Stimulated activated CD8-positive, alpha-beta memory T cell treated with anti-CD3 and anti-CD28 coated beads, Interleukin-7, amount 100 ng/mL, for 1 hour (primary cell): ENCODE measurements around the gene SNPH.

Experiments used
- DNase-seq, 2 donors: peaks; one replicate each; pipeline ENCODE4 v3.0.0-alpha.2; 2020; ENCODE audit warnings: low read depth in 2 of 2

SNPH gene

GRCh38 chr20:1264727-1265126 lies 1.4 kb upstream of the SNPH start:
- no peak for DNase-seq

GRCh38 chr20:1265226-1265915 lies 723 bp upstream of the SNPH start:
- DNase-seq, result no peak

- no peak for DNase-seq
Observed at GRCh38 chr20:1265916-1266166, 253 bp upstream of the SNPH start.

- no peak for DNase-seq
Observed at GRCh38 chr20:1267161-1267560, 1.1 kb downstream of the SNPH start.

GRCh38 chr20:1267809-1268374 lies 1.8 kb downstream of the SNPH start:
- no peak for DNase-seq

GRCh38 chr20:1269235-1269634 lies 3.1 kb downstream of the SNPH start:
- no peak for DNase-seq

GRCh38 chr20:1269850-1270249 lies 3.8 kb downstream of the SNPH start:
- DNase-seq, result no peak

GRCh38 chr20:1272368-1273100 lies 6.4 kb downstream of the SNPH start:
- DNase-seq, result no peak

- DNase-seq, result no peak
Observed at GRCh38 chr20:1273366-1273765, 7.3 kb downstream of the SNPH start.

- no peak for DNase-seq
Observed at GRCh38 chr20:1274485-1275311, 8.6 kb downstream of the SNPH start.

GRCh38 chr20:1275919-1276318 lies 9.8 kb downstream of the SNPH start:
- no peak for DNase-seq

- no peak for DNase-seq
Observed at GRCh38 chr20:1277529-1278322, 11.6 kb downstream of the SNPH start.

GRCh38 chr20:1278993-1279392 lies 12.9 kb downstream of the SNPH start:
- no peak for DNase-seq

- no peak for DNase-seq
Observed at GRCh38 chr20:1280195-1281102, 14.4 kb downstream of the SNPH start.

GRCh38 chr20:1281279-1282057 lies 15.4 kb downstream of the SNPH start:
- no peak for DNase-seq

- DNase-seq, result no peak
Observed at GRCh38 chr20:1282966-1283365, 16.9 kb downstream of the SNPH start.

- DNase-seq, result no peak
Observed at GRCh38 chr20:1283522-1284510, 17.7 kb downstream of the SNPH start.

GRCh38 chr20:1286267-1287024 lies 20.4 kb downstream of the SNPH start:
- no peak for DNase-seq
